ENCODE data around the gene RLBP1.
A peak's percentile ranks its signal among the peaks of the same experiment; 100 is the strongest.

Gene RLBP1

GRCh38 chr15:89174476-89174875 lies 46.9 kb downstream of the RLBP1 start:
- TF ChIP-seq EZH2phosphoT487 (IDR thresholded peaks at IDR 0.05; ENCODE audit: low read depth) = no peak
- TF ChIP-seq, protein P1, sequence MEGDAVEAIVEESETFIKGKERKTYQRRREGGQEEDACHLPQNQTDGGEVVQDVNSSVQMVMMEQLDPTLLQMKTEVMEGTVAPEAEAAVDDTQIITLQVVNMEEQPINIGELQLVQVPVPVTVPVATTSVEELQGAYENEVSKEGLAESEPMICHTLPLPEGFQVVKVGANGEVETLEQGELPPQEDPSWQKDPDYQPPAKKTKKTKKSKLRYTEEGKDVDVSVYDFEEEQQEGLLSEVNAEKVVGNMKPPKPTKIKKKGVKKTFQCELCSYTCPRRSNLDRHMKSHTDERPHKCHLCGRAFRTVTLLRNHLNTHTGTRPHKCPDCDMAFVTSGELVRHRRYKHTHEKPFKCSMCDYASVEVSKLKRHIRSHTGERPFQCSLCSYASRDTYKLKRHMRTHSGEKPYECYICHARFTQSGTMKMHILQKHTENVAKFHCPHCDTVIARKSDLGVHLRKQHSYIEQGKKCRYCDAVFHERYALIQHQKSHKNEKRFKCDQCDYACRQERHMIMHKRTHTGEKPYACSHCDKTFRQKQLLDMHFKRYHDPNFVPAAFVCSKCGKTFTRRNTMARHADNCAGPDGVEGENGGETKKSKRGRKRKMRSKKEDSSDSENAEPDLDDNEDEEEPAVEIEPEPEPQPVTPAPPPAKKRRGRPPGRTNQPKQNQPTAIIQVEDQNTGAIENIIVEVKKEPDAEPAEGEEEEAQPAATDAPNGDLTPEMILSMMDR (IDR thresholded peaks at IDR 0.05; ENCODE audit: low read depth, low read length) = no peak
- H3K9me3 ChIP-seq (ENCODE audit: insufficient read depth, low read length) = no peaks in the 10 kb centered on the region
- no peak overlapping the region for H3K9ac ChIP-seq (ENCODE audit: low read length)
- H3K27ac ChIP-seq (ENCODE audit: low read length) = no peak overlapping the region
- H4K20me1 ChIP-seq (ENCODE audit: insufficient read depth, low read length) = no peaks in the 10 kb centered on the region
- H3K4me2 ChIP-seq (ENCODE audit: low read length) = no peak overlapping the region
- H3K27me3 ChIP-seq (ENCODE audit: low read depth, low read length) = no peaks in the 10 kb centered on the region
- no peak overlapping the region for H2AFZ ChIP-seq (ENCODE audit: low read depth, low read length)
- H3K36me3 ChIP-seq (replicated peaks; ENCODE audit: low read depth, low read length) = peaks cover 9% of the 10 kb centered on the region
- peaks cover 20% of the 10 kb centered on the region for H3K4me1 ChIP-seq (ENCODE audit: low read length)
- H3K79me2 ChIP-seq (ENCODE audit: low read length) = no peaks in the 10 kb centered on the region
- no peak overlapping the region for H3K4me3 ChIP-seq (ENCODE audit: low read length)

GRCh38 chr15:89172921-89173320 lies 48.5 kb downstream of the RLBP1 start:
- no peak overlapping the region for H3K9ac ChIP-seq (ENCODE audit: low read length)
- no peak overlapping the region for H3K4me3 ChIP-seq (ENCODE audit: low read length)
- H3K79me2 ChIP-seq (ENCODE audit: low read length) = no peaks in the 10 kb centered on the region
- no peaks in the 10 kb centered on the region for H4K20me1 ChIP-seq (ENCODE audit: insufficient read depth, low read length)
- H3K9me3 ChIP-seq (ENCODE audit: insufficient read depth, low read length) = no peaks in the 10 kb centered on the region
- H3K27ac ChIP-seq (ENCODE audit: low read length) = no peak overlapping the region
- H2AFZ ChIP-seq (ENCODE audit: low read depth, low read length) = no peak overlapping the region
- H3K4me1 ChIP-seq (ENCODE audit: low read length) = peaks cover 13% of the 10 kb centered on the region
- H3K27me3 ChIP-seq (ENCODE audit: low read depth, low read length) = no peaks in the 10 kb centered on the region
- H3K36me3 ChIP-seq (replicated peaks; ENCODE audit: low read depth, low read length) = peaks cover 9% of the 10 kb centered on the region
- TF ChIP-seq, protein P1 (IDR thresholded peaks at IDR 0.05; ENCODE audit: low read depth, low read length) = no peak
- no peak for TF ChIP-seq EZH2phosphoT487 (IDR thresholded peaks at IDR 0.05; ENCODE audit: low read depth)
- no peak overlapping the region for H3K4me2 ChIP-seq (ENCODE audit: low read length)

- Histone ChIP-seq H3K79me2 (ENCODE audit: low read length) (no peaks in the 10 kb centered on the region), H3K4me3 (ENCODE audit: low read length) (no peak overlapping the region), H3K9ac (ENCODE audit: low read length) (no peak overlapping the region), H3K27ac (ENCODE audit: low read length) (no peak overlapping the region), H3K9me3 (ENCODE audit: insufficient read depth, low read length) (no peaks in the 10 kb centered on the region), H3K4me1 (ENCODE audit: low read length) (peaks cover 21% of the 10 kb centered on the region), H2AFZ (ENCODE audit: low read depth, low read length) (no peak overlapping the region), H3K27me3 (ENCODE audit: low read depth, low read length) (no peaks in the 10 kb centered on the region), H3K4me2 (ENCODE audit: low read length) (no peak overlapping the region), H4K20me1 (ENCODE audit: insufficient read depth, low read length) (no peaks in the 10 kb centered on the region), H3K36me3 (replicated peaks; ENCODE audit: low read depth, low read length) (no peaks in the 10 kb centered on the region)
- no peak for TF ChIP-seq EZH2phosphoT487 (IDR thresholded peaks at IDR 0.05; ENCODE audit: low read depth)
- TF ChIP-seq, protein P1 (IDR thresholded peaks at IDR 0.05; ENCODE audit: low read depth, low read length) = peak; percentile 86
Observed at GRCh38 chr15:89171136-89172072, 50.0 kb downstream of the RLBP1 start.

GRCh38 chr15:89170364-89170763 lies 51.0 kb downstream of the RLBP1 start:
- Histone ChIP-seq H3K4me2 (ENCODE audit: low read length) (no peak overlapping the region), H4K20me1 (ENCODE audit: insufficient read depth, low read length) (no peaks in the 10 kb centered on the region), H3K9ac (ENCODE audit: low read length) (no peak overlapping the region), H3K27me3 (ENCODE audit: low read depth, low read length) (no peaks in the 10 kb centered on the region), H3K9me3 (ENCODE audit: insufficient read depth, low read length) (no peaks in the 10 kb centered on the region), H3K36me3 (replicated peaks; ENCODE audit: low read depth, low read length) (no peaks in the 10 kb centered on the region), H2AFZ (ENCODE audit: low read depth, low read length) (no peak overlapping the region), H3K4me1 (ENCODE audit: low read length) (peaks cover 21% of the 10 kb centered on the region), H3K27ac (ENCODE audit: low read length) (no peak overlapping the region), H3K79me2 (ENCODE audit: low read length) (no peaks in the 10 kb centered on the region), H3K4me3 (ENCODE audit: low read length) (no peak overlapping the region)
- TF ChIP-seq, protein P1 (IDR thresholded peaks at IDR 0.05; ENCODE audit: low read depth, low read length) = no peak
- no peak for TF ChIP-seq EZH2phosphoT487 (IDR thresholded peaks at IDR 0.05; ENCODE audit: low read depth)
